ENCODE measurements around the gene AFAP1L1.

Gene AFAP1L1

DNA sequence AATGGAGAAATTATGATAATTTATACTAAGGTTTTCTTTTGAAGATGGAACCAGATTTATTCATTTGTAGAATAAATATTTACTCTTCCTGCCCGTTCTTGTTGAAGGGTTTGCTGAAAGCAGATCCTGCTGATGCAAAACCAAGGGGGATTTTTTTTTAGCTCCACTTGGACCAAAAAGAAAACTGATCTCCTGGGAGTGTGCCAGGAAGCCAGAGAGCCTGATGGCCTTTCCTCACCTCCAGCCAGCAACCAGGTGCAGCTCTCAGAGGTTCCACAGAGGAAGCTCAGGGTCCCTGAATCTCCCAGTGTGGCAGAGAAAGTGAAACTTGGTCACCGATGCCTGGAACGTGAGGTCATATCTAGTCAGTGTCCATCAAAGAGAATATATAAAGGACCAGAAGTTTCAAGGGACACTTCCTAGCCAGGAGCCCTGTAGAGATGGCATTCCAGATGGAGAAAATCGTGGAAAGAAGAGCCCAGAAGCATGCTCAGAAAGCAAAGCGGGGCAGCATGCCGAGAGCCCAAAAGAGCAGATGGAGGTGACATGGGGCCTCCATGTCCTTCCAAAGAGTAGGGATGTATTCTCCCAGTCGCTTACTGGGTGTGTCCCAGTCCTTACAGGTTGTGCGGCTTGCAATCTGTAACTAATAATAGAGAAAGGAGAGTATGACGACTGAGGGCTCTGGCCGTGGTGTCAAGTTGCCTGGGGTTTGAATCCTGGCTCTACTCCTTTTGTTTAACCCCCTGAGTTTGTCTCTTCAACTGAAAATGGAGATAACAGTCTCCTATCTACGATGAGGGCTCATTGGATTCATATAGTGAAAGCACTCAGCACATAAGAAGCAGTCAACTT lies 12.2 kb downstream of the AFAP1L1 start:
- no peak for DNase-seq (ENCODE audit: low read depth in 2 of 3, low spot score in 1 of 3)

DNA sequence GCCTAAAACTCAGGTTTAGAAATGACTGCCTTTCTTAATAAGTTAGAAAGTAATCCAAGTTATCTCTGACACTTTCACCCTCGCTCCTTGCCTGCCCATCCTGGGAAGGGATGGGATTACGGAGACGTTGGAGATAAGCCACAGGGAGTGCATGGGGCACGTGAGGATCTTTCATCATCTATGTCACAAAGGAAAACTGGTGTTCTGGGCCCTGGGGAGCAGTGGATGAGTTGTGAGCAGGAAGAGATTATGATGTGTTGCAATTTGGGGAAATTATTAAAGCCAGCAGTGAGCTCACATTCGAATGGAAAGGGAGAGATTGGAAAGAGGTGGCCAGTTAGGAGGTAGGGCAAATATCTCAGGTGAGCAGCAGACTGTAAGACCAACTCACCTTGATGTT lies 12.8 kb downstream of the AFAP1L1 start:
- no peak for DNase-seq (ENCODE audit: low read depth in 2 of 3, low spot score in 1 of 3)

DNA sequence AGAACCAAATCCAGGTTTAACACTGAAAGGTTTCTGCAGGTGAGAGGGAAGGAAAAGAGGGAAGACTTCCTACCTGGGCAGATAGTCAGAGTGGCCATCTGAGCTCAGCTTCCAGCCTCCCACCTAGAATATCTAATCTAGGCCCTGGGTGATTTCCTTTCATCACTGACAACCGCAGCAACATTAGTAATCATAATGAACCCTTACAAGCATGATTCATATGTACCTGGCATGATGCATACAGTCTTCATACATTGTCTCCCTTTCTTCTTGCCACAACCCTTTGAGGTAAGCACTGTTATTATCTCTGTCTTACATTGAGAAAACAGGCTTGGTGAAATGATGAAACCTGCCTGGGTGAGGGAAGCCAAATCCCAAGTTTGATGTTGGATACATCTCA lies 13.5 kb downstream of the AFAP1L1 start:
- DNase-seq (ENCODE audit: low read depth in 2 of 3, low spot score in 1 of 3), result no peak

DNA sequence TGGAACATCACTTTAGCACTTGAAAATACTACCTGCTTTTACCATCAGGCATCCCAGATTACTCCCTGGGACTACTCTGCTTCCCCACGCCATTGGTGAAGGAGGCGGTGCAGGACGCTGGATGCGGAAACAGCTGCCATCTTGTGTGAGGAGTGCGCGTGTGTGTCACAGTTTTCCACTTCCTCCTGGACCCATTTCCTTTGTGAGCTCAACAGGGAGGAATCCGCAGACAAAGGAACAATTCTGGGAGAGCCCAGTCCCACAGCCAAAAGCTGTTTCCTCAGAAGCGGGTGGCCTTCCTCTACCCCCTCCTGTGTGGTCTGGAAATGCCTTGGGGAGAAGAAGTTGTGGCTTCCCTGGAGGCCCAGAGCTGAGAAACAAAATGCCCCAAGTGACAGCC lies 16.8 kb downstream of the AFAP1L1 start:
- DNase-seq (ENCODE audit: low read depth in 2 of 3, low spot score in 1 of 3), result no peak

DNA sequence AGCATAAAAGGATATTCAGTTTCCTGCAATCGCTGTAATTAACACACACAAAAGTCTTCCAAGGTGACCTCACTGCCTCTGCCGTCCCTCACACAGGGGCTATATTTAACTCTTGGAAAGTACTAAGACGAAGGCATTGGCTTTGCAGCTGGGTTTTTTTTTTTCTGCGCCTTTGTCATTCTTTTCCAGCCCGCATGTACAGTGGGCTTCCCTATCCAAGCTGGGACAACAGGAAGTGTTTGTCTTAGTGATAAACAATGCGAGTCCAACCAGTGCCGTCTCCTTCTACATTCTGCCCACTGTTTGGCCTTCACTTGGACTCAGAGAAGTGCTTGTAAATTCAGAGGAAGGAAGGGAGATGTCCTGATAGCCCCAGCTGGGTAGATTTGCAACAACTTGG lies 17.6 kb downstream of the AFAP1L1 start:
- no peak for DNase-seq (ENCODE audit: low read depth in 2 of 3, low spot score in 1 of 3)

DNA sequence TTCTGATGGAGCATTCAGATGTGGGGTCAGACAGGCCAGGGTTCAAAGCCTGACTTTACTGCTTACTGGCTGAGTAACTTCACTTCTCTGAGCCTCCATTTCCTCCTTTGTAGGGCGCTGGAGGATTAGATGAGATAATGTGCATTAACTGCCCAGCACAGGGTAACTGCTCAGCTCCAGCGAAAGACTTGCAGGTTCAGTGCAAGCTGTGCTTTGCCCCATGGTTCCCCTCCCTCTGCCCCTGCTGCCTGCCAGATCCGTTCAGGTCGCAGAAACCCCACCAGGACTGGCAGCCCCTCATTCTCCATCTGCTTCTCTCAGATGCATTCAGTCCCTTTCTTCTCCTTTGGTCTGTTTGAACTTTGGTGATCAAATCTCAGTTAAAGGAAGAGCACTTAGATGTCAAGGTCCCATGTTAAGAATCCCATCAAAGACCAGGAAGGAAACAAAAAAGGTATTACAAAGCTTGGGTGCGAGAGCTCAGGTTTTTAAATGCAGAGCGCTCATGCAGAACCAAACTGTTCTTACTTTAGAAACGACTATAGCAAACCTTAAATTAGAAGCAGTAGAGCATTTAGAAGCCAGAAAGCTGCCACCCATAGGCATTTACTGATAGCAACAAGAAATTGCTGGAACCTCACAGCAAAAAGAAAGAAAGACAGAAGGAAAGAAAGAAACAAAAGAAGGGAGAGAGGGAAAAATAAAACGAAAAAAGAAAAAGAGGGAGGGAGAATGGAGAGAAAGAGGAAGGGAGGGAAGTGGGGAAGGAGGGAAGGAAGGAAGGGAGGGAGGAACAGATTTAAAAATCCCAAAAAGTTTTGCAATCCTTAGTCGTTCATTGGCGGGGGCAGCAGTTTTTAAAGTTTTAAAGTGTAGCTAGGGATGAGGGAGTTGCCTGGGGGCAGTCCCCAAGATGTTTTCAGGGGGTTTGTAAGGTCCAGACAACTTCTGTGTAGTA lies 23.5 kb downstream of the AFAP1L1 start:
- no peak for DNase-seq (ENCODE audit: low read depth in 2 of 3, low spot score in 1 of 3)

DNA sequence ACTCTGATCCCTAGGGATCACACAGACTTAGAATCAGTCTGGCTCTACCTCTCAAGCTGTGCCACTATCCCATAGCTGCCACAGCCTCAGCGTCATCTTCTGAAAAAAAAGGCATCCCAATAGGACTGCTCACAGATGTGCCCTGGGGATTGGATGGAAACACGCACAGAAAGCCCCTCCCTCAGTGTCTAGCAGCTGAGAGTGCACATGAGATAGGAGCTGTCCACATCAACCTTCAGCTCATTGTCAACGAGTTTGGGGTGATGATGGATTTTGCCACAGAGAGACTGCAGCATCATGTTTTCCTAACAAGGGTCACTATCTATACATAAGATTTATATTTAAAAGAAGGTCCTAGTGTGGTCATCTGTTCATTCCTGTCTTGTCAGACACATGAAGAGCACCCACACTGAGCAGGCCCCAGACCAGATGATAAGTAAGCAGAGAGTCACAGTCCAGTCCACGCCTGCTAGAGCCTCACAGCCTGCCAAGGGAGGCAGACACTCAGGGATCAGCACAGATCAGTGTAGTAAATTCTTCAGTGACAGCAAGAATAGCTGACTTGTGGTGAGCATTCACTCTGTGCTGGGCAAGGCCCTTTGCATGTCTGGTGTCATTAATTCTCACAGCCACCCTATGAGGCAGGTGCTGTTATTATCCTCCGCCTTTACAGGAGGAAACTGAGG lies 25.8 kb downstream of the AFAP1L1 start:
- DNase-seq (ENCODE audit: low read depth in 2 of 3, low spot score in 1 of 3), result no peak

DNA sequence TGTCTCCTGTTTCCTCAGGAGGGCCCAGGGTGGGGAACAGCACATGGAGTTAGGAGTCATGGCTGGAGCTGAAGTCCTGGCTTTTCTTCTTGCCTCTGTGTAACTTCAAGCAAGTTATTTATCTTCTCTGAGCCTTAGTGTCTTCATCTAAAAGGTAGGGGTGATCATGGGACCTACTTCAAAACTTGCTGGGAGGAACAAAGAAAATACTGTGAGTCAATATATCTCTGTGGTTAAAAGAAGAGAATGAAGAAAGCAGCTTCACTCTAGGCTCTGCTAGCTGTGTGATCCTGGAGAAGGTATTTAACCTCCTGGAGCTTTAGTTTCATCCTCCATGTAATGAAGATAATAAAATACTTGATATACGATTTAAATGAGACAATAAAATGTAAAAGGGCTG lies 26.5 kb downstream of the AFAP1L1 start:
- no peak for DNase-seq (ENCODE audit: low read depth in 2 of 3, low spot score in 1 of 3)

DNA sequence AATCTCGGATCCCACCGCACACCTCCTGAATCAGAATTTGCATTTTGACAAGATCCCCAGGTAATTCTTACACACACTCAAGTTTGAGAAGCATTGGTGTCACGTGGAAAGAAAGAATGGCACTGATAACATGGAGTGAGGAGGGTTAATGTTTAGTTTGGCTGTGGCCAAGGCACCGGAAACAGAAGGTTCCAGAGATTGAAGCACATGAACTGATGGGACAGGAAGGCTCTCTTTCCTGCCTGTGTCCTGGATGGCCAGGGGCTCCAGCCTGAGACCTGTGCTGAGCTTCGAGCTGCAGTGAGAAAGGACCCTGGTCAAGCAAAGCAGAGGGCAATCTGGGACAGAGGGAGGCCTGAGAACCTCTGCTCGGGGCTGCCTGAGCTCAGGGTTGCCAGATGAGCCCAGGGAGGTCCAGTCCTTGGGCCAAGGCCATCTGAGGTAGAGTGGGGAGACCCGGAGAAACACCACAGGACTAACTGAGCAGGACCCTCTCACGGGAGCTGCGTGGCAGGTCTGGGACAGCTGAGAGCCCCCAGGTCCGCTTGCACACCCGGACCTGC lies 27.3 kb downstream of the AFAP1L1 start:
- no peak for DNase-seq (ENCODE audit: low read depth in 2 of 3, low spot score in 1 of 3)

DNA sequence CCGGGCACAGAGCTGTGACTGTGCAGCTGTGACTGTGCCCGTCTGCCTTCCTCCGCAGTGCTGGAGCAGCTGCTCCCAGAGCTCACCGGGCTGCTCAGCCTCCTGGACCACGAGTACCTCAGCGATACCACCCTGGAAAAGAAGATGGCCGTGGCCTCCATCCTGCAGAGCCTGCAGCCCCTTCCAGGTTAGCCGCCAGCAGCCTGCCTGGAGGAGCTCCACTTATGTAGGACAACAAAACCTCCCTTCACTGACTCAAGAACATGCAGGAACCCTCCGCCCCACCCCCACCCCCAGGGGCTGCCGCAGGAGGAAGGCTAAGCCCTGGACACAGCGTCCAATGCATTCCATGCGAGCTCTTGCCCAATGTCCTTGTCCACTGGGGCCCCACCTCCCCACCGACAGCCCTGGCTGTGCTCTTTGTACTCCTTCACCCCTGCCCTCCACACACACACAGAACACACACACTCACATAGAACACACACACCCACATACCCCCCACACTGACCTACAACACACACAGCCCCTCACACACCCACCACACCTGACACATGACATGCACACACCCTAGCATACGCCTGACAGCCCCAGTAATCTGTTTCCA lies 27.9 kb downstream of the AFAP1L1 start:
- no peak for DNase-seq (ENCODE audit: low read depth in 2 of 3, low spot score in 1 of 3)

DNA sequence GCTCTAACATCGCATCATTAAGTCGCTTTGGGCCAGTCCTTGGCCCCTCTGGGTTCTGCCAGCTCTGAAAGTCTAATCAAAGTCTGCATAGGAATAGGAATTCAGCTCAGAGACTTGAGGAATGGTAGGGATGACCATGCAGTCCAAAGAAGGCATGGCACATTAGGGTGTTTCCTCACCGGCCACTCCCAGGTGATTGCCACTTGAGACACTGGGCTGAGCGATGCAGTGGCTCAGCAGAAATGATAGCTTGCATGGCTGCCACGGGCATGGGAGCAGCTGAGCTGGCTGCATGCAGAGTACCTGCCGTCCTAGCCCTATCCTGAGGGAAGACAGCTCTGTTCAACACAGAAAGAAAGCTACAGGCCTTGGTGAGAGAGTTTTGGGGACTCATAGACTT lies 28.8 kb downstream of the AFAP1L1 start:
- DNase-seq (ENCODE audit: low read depth in 2 of 3, low spot score in 1 of 3), result no peak

DNA sequence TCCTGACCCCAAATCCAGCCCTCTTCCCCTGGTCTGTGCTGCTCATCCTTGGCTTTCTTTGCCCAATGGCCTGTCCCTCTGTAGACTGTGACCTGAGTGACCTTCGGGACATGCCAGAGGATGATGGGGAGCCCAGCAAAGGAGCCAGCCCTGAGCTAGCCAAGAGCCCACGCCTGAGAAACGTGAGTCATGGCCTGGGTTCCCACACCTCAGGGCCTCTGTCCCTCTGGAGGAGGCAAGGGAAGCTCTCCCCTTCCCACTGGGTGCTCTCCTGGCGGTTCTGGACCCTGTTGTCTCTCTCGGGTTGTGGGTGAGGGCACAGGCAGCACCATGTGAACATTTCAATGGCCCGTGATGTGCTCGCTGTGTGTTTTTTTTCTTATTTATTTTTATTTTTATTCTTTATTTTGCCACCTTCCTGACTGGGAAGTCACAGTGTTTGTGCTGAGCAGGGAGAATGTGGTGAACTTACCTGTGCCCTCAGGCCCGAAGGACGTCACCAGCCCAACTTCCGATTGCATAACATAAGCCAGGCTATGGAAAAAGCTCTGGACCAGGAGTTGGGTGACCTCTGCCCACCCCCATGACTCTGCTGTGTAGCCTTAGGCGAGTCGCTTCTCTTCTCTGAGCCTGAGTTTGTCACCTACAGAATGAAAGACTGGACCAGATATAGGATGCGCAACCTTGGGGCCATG lies 29.5 kb downstream of the AFAP1L1 start:
- DNase-seq (ENCODE audit: low read depth in 2 of 3, low spot score in 1 of 3), result no peak

DNA sequence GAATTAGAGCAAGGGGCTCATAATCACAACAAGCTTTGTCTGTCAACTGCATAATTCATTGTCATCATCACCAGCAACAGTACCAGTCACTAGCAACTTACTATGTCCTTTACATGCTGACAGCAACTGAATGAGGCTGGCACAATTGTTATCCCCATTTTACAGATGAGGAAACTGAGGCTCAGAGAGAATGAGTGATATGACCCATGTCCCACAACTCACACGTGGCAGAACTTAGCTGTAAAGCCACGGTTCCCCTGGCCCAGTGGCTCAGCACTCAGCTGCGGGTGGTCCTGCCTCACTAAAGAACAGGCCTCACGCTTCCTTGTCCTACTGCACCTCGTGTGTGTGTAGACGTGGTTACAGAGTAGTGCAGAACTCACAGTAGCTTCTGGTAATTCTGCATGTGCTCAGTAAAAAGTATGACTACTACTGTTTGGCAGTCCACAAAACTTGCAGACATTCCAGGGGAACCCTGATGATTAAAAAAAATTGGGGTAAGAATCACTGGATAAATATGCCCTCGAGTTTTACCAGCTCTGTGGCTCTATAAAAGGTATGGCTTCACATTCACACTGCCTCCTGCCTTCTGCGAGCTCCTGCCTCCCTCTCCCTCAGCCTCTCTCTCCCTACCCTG lies 30.2 kb downstream of the AFAP1L1 start:
- DNase-seq (ENCODE audit: low read depth in 2 of 3, low spot score in 1 of 3), result no peak

DNA sequence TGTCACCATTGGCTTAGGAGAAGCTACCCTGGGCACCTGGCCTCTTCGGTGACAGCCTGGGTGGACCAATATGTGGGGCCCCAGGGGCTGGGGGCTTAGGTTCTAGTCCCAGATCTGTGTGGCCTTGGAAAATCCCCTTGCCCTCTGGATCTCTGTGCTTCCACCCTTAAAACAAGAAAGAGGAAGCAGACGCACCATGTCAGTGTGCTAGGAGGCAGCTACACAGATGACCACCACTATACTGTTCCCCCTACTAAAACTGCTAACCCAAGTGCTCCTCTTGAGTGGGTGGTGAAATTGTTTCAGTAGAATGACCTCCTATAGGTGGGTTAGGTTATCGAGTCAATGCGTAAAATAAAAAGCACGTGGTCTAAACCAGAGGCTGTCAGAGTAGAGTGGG lies 31.0 kb downstream of the AFAP1L1 start:
- DNase-seq (ENCODE audit: low read depth in 2 of 3, low spot score in 1 of 3), result no peak

DNA sequence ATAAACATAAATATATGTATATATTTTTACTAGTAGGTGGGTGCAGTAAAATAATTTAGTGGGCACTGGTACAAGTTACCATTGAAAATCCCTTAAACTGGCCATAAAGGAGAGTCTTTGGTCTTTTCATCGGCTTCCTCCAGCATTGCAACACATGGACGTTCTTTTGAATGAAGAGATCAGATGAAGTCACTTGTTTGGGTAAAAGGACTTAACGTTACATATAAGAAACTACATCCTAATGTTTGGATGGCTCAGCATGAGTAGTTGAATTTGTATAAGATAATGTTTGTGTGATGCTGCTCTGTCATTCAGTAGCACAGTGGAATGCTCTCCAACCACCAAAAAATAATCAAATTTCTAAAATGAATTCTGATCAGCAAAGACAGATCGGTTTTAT lies 31.6 kb downstream of the AFAP1L1 start:
- DNase-seq (ENCODE audit: low read depth in 2 of 3, low spot score in 1 of 3), result no peak

DNA sequence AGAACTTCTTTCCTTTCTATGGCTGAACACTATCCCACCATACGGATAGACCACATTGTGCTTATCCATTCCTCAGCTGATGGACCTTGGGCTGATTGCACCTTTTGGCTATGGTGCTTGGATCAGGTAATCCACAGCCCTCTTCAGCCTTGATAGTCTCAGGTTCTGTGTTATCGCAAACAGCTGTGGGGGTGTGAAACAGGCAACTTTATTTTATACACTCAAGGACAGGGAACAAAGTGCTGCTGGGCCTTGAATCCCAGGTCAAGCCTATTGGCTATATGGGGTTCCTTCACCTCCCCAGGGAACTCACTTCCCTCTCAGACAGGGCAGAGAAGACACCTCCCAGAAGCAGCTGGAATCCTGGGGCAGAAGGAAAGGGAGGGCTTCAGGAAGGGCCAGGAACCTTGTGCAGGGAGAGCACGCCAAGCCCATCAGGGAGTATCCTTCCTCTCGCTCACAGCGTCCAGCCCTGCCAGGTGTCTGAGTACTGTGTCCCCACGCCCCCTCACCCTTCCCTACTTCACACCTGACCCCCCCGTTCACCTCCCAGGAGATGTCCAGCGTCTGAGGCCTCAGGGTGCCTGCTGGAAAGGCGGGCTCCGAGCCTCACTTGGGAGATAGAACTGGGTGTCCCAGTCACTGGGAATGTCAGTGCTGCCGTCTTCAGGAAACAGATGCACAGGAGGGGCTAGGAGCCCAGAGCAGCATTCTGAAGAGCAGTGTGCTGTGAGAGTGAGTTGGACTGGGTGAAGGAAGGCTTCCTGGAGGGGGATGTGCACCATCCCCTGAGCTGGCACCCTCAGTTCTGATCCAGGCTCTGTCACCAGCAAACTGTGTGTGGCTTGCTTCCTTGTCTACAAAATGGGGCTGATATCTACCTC lies 32.8 kb downstream of the AFAP1L1 start:
- DNase-seq (ENCODE audit: low read depth in 2 of 3, low spot score in 1 of 3), result no peak

DNA sequence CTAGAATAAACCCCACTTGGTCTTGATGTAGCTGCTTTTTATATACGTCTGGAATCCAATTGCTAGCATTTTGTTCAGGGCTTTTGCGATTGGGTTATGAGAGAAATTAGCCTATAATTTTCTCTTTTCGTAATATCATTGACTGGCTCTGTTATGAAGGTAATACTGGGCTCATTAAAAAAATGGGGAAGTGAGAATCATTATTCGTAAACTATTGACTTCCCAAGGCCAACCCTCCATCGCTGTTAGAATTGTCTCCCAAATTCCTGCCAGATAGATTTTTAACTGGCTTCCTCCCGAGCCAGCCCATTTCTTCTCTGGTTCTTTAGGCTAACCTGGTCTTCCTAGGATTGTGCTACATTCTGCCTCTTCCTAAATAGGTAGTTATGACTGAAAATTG lies 37.7 kb downstream of the AFAP1L1 start:
- no peak for DNase-seq (ENCODE audit: low read depth in 2 of 3, low spot score in 1 of 3)

DNA sequence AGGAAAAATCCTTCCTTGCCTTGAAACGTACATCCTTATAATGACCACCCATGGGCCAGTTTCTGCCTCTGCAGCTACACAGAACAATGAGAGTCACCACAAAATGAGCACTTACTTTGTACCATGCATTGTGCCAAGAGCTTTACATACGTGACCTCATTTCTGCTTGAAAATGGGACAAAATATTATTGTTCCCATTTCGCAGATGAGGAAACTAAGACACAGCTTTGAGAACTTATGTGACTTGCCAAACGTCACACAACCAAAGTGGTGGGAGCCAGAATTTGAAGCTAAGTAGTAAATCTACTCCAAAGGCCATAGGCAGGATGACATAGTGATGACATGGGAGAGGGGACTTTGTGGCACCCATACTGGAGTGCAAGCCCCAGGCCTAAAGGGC lies 38.8 kb downstream of the AFAP1L1 start:
- DNase-seq (ENCODE audit: low read depth in 2 of 3, low spot score in 1 of 3), result no peak

Measured in stimulated activated CD4-positive, alpha-beta T cell treated with anti-CD3 and anti-CD28 coated beads, Interleukin-12 subunit alpha, Interleukin-12 subunit beta, amount 100 ng/mL, for 48 hours (primary cell).